Superior temporal gyrus (tissue), 1 donor: Measurements from ENCODE around the gene DTYMK.
"Not testable (repeated sequence)": the region's sequence is repeated elsewhere in the genome, so short reads cannot be mapped to it uniquely, and the experiment has no call there.

ENCODE experiments used
- DNase-seq: peaks from one replicate; pipeline ENCODE4 v3.0.0-alpha.2; 2016; ENCODE audit errors: extremely low spot score

The DTYMK gene

GRCh38 chr2:241672243-241673188 lies 14.1 kb downstream of the DTYMK start:
- no peak for DNase-seq

- no peak for DNase-seq
Observed at GRCh38 chr2:241671457-241672240, 15.0 kb downstream of the DTYMK start.

- DNase-seq: no peak
Observed at GRCh38 chr2:241670333-241671110, 16.1 kb downstream of the DTYMK start.

GRCh38 chr2:241668839-241669238 lies 17.8 kb downstream of the DTYMK start:
- DNase-seq: no peak

DNA sequence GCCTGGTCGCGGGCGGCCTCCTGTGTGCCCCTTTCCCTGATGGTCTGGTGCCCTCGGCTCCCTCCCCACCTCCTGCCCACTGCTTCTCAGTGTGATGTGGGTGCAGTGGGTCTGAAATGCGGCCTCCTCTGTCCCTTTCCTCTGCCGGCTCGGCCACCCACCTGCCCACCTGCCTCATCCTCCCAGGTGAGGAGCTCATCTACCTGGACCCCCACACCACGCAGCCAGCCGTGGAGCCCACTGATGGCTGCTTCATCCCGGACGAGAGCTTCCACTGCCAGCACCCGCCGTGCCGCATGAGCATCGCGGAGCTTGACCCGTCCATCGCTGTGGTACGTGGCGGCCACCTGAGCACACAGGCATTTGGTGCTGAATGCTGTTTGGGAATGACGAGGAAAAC lies 18.3 kb downstream of the DTYMK start:
- DNase-seq: no peak

DNA sequence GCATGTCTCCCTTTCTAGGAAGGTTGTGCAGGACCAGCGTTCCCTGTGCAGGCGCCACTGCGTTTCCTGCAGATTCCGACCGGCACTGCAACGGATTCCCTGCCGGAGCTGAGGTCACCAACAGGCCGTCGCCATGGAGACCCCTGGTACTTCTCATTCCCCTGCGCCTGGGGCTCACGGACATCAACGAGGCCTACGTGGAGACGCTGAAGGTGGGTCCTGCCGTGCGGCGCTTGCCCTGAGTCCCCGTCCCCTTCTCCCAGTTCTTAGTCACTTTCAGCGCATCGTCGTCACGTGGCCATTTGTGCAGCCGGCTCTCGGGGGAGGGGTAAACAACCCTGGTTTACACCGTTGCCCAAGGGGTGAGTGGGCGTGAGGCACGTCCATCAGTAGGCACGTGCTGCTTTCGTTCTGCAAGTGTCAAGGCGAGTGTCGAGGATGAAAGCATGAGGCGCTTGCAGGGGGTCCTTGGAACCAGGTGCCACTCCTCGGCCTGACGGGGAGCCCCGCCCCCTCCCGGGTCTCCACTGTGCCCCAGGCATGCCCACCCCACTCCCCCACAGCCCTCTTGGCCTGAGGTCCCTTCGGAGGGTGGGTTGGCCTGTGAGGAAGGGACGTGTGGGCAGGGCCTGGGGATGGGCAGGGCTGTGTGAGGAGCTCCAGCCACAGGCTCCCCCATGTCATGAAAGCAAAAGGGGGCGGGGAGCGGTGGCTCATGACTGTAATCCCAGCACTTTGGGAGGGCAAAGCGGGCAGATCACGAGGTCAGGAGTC lies 19.8 kb downstream of the DTYMK start:
- no peak for DNase-seq

DNA sequence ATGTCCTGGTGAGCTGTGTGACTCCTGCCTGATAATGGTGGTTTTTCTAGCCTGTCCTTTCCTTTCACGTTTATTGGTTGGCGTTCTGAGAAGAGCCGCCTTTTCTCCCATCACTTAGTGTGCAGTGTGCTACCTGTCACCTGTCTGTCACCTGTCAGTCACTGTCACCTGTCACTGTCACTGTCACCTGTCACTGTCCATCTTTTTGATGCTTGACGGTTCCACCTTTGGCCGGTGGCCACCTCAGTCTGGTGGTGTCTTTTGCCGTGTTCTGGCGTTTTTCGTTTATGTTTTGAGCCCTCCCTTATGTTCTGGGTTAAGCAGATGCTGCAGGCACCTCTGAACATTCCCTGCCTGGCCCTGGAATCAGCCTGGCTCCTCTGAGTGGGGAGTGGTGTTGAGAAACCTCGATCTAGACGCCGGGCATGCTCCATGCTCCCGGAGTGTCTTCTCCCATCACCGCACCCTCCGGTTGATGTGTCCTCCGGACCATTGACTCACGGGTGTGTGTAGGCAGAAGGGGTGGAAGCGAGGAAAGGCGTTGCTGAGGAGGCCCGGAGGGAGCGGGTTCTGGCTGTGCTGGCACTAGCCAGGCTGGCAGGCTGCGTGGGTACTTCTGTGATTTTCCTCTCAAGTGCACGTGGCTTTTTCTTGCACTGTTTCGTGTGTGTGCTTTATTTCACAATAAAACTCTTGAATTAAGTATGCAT lies 20.7 kb downstream of the DTYMK start:
- peak; percentile 39 for DNase-seq

DNA sequence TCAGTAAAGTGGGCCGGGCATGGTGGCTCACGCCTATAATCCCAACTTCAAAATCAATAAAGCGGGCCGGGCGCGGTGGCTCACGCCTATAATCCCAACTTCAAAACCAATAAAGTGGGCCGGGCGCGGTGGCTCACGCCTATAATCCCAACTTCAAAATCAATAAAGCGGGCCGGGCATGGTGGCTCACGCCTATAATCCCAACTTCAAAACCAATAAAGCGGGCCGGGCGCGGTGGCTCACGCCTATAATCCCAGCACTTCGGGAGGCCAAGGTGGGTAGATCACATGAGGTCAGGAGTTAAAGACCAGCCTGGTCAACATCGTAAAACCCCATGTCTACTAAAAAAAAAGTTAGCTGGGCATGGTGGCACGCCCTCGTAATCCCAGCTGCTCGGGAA lies 23.9 kb downstream of the DTYMK start:
- not testable (repeated sequence) for DNase-seq

GRCh38 chr2:241660593-241661213 lies 25.9 kb downstream of the DTYMK start:
- no peak for DNase-seq

- peak; percentile 89 for DNase-seq
Observed at GRCh38 chr2:241659150-241659739, 27.4 kb downstream of the DTYMK start.

DNA sequence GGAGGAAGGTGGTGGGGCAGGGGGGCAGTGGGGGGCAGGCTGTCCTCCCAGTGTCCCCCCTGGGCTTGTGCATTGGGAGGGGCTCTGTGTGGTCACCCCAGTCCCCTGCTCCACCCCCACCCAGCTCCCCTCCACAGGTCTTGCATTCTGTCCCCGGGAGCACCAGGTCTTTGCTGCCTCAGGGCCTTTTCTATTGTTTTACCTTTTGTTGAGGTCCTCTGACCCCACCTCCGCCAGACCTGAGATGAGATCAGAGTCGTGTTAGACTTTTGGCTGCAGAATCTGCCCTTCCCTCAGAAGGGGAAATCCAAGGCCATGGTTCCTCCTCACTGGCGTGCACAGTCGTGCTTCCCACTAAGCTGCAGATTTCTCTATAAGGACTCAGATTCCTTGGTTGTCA lies 28.3 kb downstream of the DTYMK start:
- DNase-seq: no peak

- no peak for DNase-seq
Observed at GRCh38 chr2:241657786-241658254, 28.8 kb downstream of the DTYMK start.

GRCh38 chr2:241656190-241656741 lies 30.3 kb downstream of the DTYMK start:
- no peak for DNase-seq

DNA sequence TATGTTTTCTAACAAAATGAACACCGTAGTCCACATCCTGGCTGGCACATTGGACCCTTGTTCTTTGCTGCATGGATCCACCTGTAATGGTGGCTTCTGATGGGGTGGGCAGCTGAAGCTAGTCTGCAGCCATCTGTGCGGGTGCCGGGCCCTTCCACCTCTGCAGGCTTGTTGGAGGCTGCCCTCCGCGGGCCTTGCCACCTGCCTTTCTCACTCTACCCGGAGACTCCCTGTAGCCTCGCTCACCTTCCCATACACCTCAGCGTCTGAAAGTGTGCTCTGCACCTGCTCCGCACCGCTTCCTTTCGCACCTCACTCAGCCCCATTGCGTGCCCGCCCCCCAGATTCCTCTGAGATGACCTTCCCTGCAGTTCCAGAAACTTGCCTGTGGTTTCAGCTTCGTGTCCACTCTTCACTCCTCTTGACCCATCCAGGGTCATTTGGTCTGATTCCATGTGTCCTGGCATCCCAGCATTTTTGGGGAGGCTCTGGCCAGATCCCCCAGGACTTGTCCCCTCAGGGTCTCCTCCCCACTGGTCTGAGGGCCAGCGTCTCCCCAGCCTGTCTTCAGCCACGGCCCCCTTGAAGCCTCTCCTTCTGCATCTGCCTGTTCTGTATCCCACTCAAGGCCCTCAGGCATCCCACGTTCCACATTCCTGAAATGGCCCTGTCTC lies 31.0 kb downstream of the DTYMK start:
- DNase-seq: no peak

DNA sequence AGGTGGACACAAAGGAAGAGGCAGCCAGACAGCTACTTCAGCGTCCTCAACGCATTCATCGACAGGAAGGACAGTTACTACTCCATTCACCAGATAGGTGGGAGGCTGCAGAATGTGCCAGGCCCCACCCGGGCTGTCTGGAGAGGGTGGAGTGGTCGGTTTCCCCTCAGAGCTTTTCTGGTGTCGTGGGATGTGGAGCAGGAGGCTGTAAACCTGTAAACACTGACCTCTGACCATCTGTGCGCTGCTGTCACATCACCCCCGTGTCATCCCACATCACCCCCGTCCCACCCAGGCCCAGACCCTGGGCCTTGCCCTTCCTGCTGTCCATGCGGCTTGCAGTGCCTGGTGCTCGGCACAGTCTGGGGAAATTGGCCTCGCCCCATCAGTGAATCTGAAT lies 32.1 kb downstream of the DTYMK start:
- no peak for DNase-seq

GRCh38 chr2:241653210-241653750 lies 33.3 kb downstream of the DTYMK start:
- no peak for DNase-seq

DNA sequence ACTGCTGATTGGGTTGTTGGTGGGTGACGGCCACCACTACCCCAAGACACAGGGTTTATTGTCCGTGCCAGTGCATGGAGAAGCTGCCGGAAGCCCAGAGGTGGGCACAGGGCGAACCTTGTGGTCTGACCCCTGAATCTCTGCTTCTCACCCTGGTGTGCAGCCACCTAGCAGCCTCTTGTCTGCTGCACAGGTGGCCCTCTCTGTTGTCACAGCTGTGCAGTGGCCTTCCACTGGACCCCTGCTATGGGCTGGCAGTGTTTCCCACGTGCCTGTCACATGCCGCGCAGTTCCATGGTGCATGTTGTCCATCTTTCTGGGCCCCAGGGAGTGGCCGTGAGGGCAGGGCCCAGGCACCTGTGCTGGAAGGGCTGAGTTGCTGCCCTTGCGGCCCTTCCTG lies 33.9 kb downstream of the DTYMK start:
- DNase-seq: no peak

GRCh38 chr2:241652142-241652541 lies 34.5 kb downstream of the DTYMK start:
- no peak for DNase-seq
